GM12878 (cell line): ENCODE data around the gene EDN2. TPM values are rescaled to one million over a fixed set of nuclear protein-coding genes. Genes with fewer than 3 reads are reported as not detected.

Source experiments
- ATAC-seq: fragments of 200-7000 bp; cut with Tn5 transposase; 3 replicates; pipeline ENCODE4 v1.9.1; 2020; ENCODE audit warnings: mild to moderate bottlenecking, moderate library complexity
- BruUV-seq: library from RNA; stranded (reverse); fragments of 400-500 nt; replicated peaks from 2 replicates; lab custom pipeline; 2021; lab: Mats Ljungman, UMichigan
- CTCF ChIA-PET: fragments of 300-600 bp; sonication (Branson Sonifier 250); formaldehyde crosslinking; extraction: SDS; loops from one replicate; lab custom pipeline; 2021; ENCODE audit warnings: inconsistent platforms; lab: Yijun Ruan, JAX
- POLR2A ChIA-PET: fragments of 350-600 bp; formaldehyde crosslinking; extraction: SDS; loops from one replicate; lab custom pipeline; 2021; ENCODE audit warnings: inconsistent platforms; lab: Charles Lee
- RAD21 ChIA-PET: fragments of 300-600 bp; sonication (Branson Sonifier 250); formaldehyde crosslinking; loops from one replicate; lab custom pipeline; 2023; ENCODE audit warnings: antibody characterized with exemption; ENCODE audit not compliant: unreplicated experiment; lab: Charles Lee
- SMC1A ChIA-PET: fragments of 300-600 bp; sonication (Branson Sonifier 250); formaldehyde crosslinking; loops from one replicate; lab custom pipeline; 2023; ENCODE audit not compliant: unreplicated experiment, uncharacterized antibody; lab: Charles Lee
- DNase-seq: peaks from one replicate; pipeline ENCODE4 v3.0.0-alpha.2; 2011; ENCODE audit warnings: low read depth, low spot score
- FAIRE-seq: peaks from 3 replicates; lab custom pipeline; 2011; peaks lifted over from hg19 to GRCh38; lab: Jason Lieb, UNC
- H2AFZ ChIP-seq: 2 replicates; pipeline ENCODE4 v1.6.0; 2011; ENCODE audit warnings: low read depth, low read length, control low read depth; ENCODE audit not compliant: control insufficient read depth
- H3K27ac ChIP-seq: 2 replicates; pipeline ENCODE4 v1.5.1; 2011; ENCODE audit warnings: control low read depth; ENCODE audit not compliant: control insufficient read depth, insufficient read depth
- H3K27me3 ChIP-seq, 2 experiments: replicated peaks in 1 of 2; 2 replicates each; pipeline versions ENCODE4 v1.6.0 to v1.6.1; 2011; ENCODE audit warnings: low read length in 1 of 2; ENCODE audit not compliant: control insufficient read depth in 2 of 2, insufficient read depth in 2 of 2
- H3K36me3 ChIP-seq, 2 experiments: 2 replicates each; pipeline ENCODE4 v1.5.1; 2011; ENCODE audit warnings: low read length in 1 of 2; ENCODE audit not compliant: control insufficient read depth in 2 of 2, insufficient read depth in 2 of 2
- H3K4me1 ChIP-seq: 2 replicates; pipeline ENCODE4 v1.6.1; 2011; ENCODE audit warnings: mild to moderate bottlenecking, low read length, moderate library complexity, mixed read lengths; ENCODE audit not compliant: control insufficient read depth, insufficient read depth
- H3K4me2 ChIP-seq: 2 replicates; pipeline ENCODE4 v1.6.0; 2011; ENCODE audit warnings: control low read depth; ENCODE audit not compliant: control insufficient read depth, insufficient read depth
- H3K4me3 ChIP-seq: fragments of 200-600 bp; sonication (generic); 2 replicates; pipeline ENCODE4 v1.5.1; 2016
- H3K79me2 ChIP-seq: 2 replicates; pipeline ENCODE4 v1.6.0; 2011; ENCODE audit warnings: low read length; ENCODE audit not compliant: control insufficient read depth, insufficient read depth
- H3K9ac ChIP-seq: 2 replicates; pipeline ENCODE4 v1.8.0; 2011; ENCODE audit warnings: low read length, control low read depth, mixed read lengths; ENCODE audit not compliant: control insufficient read depth, insufficient read depth
- H3K9me3 ChIP-seq: replicated peaks from 3 replicates; pipeline ENCODE4 v1.5.1; 2011; ENCODE audit warnings: mild to moderate bottlenecking, low read length; ENCODE audit not compliant: control insufficient read depth, insufficient read depth
- H4K20me1 ChIP-seq: 2 replicates; pipeline ENCODE4 v1.6.0; 2011; ENCODE audit not compliant: control insufficient read depth, insufficient read depth
- ATF2 ChIP-seq: IDR thresholded peaks from 2 replicates; pipeline ENCODE4 v1.6.1; 2012; ENCODE audit warnings: low read length, inconsistent platforms
- BCL3 ChIP-seq: IDR thresholded peaks from 2 replicates; pipeline ENCODE4 v1.6.1; 2011; ENCODE audit warnings: borderline replicate concordance, low read depth, mild to moderate bottlenecking, moderate library complexity, low read length; ENCODE audit not compliant: insufficient read depth, poor library complexity, severe bottlenecking
- CBFB ChIP-seq: IDR thresholded peaks from 2 replicates; pipeline ENCODE4 v1.6.1; 2016; ENCODE audit warnings: antibody characterized with exemption, low read depth
- CBX5 ChIP-seq: sonication (generic); IDR thresholded peaks from 2 replicates; pipeline ENCODE4 v1.6.1; 2016; ENCODE audit warnings: low read depth, moderate library complexity, mild to moderate bottlenecking, inconsistent platforms
- RB1 ChIP-seq: fragments of 450-650 bp; formaldehyde crosslinking; IDR thresholded peaks from 2 replicates; pipeline ENCODE4 v1.6.1; 2017; ENCODE audit warnings: mild to moderate bottlenecking, borderline replicate concordance
- SMAD5 ChIP-seq: IDR thresholded peaks from 2 replicates; pipeline ENCODE4 v1.6.1; 2016; ENCODE audit warnings: antibody characterized with exemption, low read depth
- SMARCA5 ChIP-seq: fragments of 450-650 bp; IDR thresholded peaks from 2 replicates; pipeline ENCODE4 v1.6.1; 2017; ENCODE audit warnings: mild to moderate bottlenecking
- SMC3 ChIP-seq: IDR thresholded peaks from 2 replicates; pipeline ENCODE4 v1.6.1; 2011; ENCODE audit warnings: low read length, improper control_type of control experiment, borderline replicate concordance
- SUPT20H ChIP-seq: IDR thresholded peaks from 2 replicates; pipeline ENCODE4 v1.6.1; 2011; ENCODE audit warnings: low read depth, mild to moderate bottlenecking, low read length, moderate library complexity, borderline replicate concordance; ENCODE audit not compliant: control insufficient read depth
- WGBS: methylation state at CpG from one replicate; pipeline ENCODE4 v1.1.6; 2016; ENCODE audit warnings: low lambda C conversion rate; ENCODE audit not compliant: insufficient replicate concordance, insufficient coverage; ENCODE audit errors: missing lambda C conversion rate; 5-methylcytosine and 5-hydroxymethylcytosine counted together
- in situ Hi-C: fragments of 300-500 bp; cut with MboI; formaldehyde crosslinking; loops from 9 replicates; pipeline ENCODE4 v1.14.3; 2018; ENCODE audit warnings: mixed read lengths
- intact Hi-C: fragments of 100-400 bp; cut with micrococcal nuclease; formaldehyde crosslinking; loops from one replicate; pipeline ENCODE4 v1.14.2; 2022; ENCODE audit not compliant: unreplicated experiment
- polyA plus RNA-seq, 11 experiments: library from polyadenylated mRNA; depleted of rRNA in 4 of 11; unstranded in 6 of 11; stranded (reverse) in 5 of 11; fragments of >200 nt; fragmentation: Nextera tagmentation in 4 of 11; fragmentation: Illumina TruSeq in 1 of 11; extraction: Ambion mirVana in 4 of 11; extraction: Trizol in 1 of 11; gene quantifications; 1 replicate in 1 of 11; 2 replicates in 10 of 11; pipeline versions ENCODE4 v1.2.1 to v1.2.3, GENCODE V29; 2011 to 2016; ENCODE audit warnings: inconsistent platforms in 2 of 11, missing spikeins in 2 of 11, low read depth in 1 of 11
- total RNA-seq, 4 experiments: library from RNA; depleted of rRNA in 3 of 4; stranded (reverse); fragments of >200 nt in 3 of 4; fragmentation: Illumina TruSeq in 1 of 4; extraction: Trizol in 1 of 4; gene quantifications; 2 replicates each; pipeline versions ENCODE4 v1.2.1 to v1.2.3, GENCODE V29; 2013 to 2021

Gene EDN2
- total and polyA plus RNA-seq, 10 of the 15 experiments (the other 5 are each of a cell fraction or from before 2014, with no cell fraction given), result 0.11 to 1.5 (median 0.43) TPM; not detected in 1

GRCh38 chr1:41530411-41530810 lies 45.9 kb upstream of the EDN2 start:
- Histone ChIP-seq H2AFZ (no peak overlapping the region), H4K20me1 (no peaks in the 10 kb centered on the region), H3K27ac (no peak overlapping the region), H3K79me2 (no peaks in the 10 kb centered on the region)
- intact Hi-C loops, result no loop called here
- no peak for ATAC-seq
- 91% methylated on average over 5 of the region's 5 CpGs for WGBS
- in situ Hi-C loops, result no loop called here
- FAIRE-seq, result no peak
- TF ChIP-seq SUPT20H (no peak), CBX5 (no peak), SMC3 (no peak), SMAD5 (no peak), SMARCA5 (no peak), CBFB (no peak)
- TF ChIP-seq, all 136 proteins: peak for 0
- Histone ChIP-seq H3K9me3 (no peaks in the 10 kb centered on the region; the same call in 1 of the 3 replicates), H3K36me3 (no peaks in the 10 kb centered on the region), H3K9ac (no peak overlapping the region), H3K4me2 (no peak overlapping the region), H3K4me3 (no peak overlapping the region), H3K27me3 (no peaks in the 10 kb centered on the region), H3K4me1 (no peaks in the 10 kb centered on the region)
- ChIA-PET RAD21 (no interaction called here), SMC1A (no interaction called here), CTCF (no interaction called here), POLR2A (no interaction called here)
- no TSS peak for BruUV-seq
- no peak for DNase-seq

- WGBS, result 85% methylated on average over 22 of the region's 23 CpGs
- FAIRE-seq (no peak), DNase-seq (no peak), ATAC-seq (no peak)
- Histone ChIP-seq H3K9me3 (no peaks in the 10 kb centered on the region; the same call in 1 of the 3 replicates), H3K4me2 (no peak overlapping the region), H3K4me1 (no peaks in the 10 kb centered on the region), H3K27ac (no peak overlapping the region), H3K27me3 (no peaks in the 10 kb centered on the region), H4K20me1 (no peaks in the 10 kb centered on the region), H3K4me3 (no peak overlapping the region), H3K9ac (no peak overlapping the region), H3K79me2 (no peaks in the 10 kb centered on the region), H3K36me3 (no peaks in the 10 kb centered on the region), H2AFZ (no peak overlapping the region)
- ChIA-PET POLR2A (no interaction called here), CTCF (no interaction called here), RAD21 (no interaction called here), SMC1A (no interaction called here)
- intact Hi-C loops, result no loop called here
- in situ Hi-C loops, result no loop called here
- no TSS peak for BruUV-seq
- no peak for TF ChIP-seq ATF2
- TF ChIP-seq RB1, result no peak
- TF ChIP-seq SUPT20H, result no peak
- peak; percentile 44 for TF ChIP-seq BCL3
Measured at GRCh38 chr1:41529621-41530395, 45.3 kb upstream of the EDN2 start.
